Activated CD4-positive, alpha-beta T cell treated with anti-CD3 and anti-CD28 coated beads for 48 hours (primary cell): Measurements from ENCODE around the gene PHRF1.

Experiments used
- DNase-seq: peaks from one replicate; pipeline ENCODE4 v3.0.0-alpha.2; 2020

The PHRF1 gene

GRCh38 chr11:575313-575995 lies 816 bp upstream of the PHRF1 start:
- DNase-seq, result no peak

- DNase-seq, result no peak
Observed at GRCh38 chr11:576811-577610, 741 bp downstream of the PHRF1 start.

GRCh38 chr11:577611-577894 lies 1.3 kb downstream of the PHRF1 start:
- no peak for DNase-seq

GRCh38 chr11:578276-579035 lies 2.2 kb downstream of the PHRF1 start:
- DNase-seq, result no peak

GRCh38 chr11:579830-580601 lies 3.7 kb downstream of the PHRF1 start:
- DNase-seq, result no peak

- no peak for DNase-seq
Observed at GRCh38 chr11:581342-581741, 5.1 kb downstream of the PHRF1 start.

- no peak for DNase-seq
Observed at GRCh38 chr11:581752-582151, 5.5 kb downstream of the PHRF1 start.

DNA sequence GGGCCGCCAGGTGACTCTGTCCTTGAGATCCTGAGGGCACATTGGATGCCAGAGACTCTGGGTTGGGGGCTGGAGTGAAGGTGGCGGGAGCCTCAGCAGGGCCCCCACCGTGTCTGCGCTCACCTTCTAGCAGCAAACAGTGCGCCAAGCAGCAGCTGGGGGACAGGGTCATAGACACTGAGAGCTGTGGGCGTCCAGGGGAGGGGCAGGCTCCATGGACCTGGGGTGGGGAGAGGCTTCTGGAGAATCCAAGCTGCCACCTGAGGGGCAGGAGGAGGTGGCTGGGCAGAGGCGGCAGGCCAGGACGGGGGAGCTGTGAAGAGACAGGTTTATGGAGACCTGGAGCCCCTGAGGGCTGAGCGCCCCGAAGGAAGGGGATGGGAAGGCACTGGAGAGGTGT lies 8.0 kb downstream of the PHRF1 start:
- no peak for DNase-seq

GRCh38 chr11:586376-587316 lies 10.4 kb downstream of the PHRF1 start:
- no peak for DNase-seq

GRCh38 chr11:587546-587945 lies 11.3 kb downstream of the PHRF1 start:
- no peak for DNase-seq

GRCh38 chr11:587978-588380 lies 11.7 kb downstream of the PHRF1 start:
- peak; percentile 83 for DNase-seq

DNA sequence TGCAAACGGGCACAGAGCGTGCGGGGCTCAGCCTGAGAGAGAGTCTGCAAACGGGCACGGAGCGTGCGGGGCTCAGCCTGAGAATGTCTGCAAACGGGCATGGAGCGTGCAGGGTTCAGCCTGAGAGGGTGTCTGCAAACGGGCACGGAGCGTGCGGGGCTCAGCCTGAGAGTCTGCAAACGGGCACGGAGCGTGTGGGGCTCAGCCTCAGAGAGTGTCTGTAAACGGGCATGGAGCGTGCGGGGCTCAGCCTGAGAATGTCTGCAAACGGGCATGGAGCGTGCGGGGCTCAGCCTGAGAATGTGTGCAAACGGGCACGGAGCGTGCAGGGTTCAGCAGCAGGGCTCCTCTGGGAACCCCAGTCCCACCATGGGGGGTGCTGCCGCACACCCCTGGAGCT lies 13.5 kb downstream of the PHRF1 start:
- no peak for DNase-seq

DNA sequence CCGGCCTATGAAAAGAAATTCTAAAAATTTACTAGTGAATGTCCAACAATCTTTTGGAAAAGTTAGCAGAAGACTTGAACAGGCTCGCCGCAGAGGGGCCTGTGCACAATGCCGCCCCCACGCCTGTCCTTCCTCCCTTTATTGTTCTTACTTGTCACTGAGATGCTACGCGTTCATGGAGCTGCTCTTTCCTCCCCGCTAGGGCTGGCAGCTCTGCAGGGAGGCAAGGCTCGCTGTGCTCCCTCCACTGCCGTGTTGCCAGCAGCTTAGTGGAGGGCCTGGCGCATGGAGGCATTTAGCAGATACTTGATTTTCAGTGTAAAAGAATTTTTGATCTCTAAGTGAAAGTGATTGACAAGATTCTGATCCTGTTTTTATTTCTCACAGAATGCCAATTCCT lies 14.7 kb downstream of the PHRF1 start:
- DNase-seq, result no peak

GRCh38 chr11:592501-592900 lies 16.2 kb downstream of the PHRF1 start:
- no peak for DNase-seq

DNA sequence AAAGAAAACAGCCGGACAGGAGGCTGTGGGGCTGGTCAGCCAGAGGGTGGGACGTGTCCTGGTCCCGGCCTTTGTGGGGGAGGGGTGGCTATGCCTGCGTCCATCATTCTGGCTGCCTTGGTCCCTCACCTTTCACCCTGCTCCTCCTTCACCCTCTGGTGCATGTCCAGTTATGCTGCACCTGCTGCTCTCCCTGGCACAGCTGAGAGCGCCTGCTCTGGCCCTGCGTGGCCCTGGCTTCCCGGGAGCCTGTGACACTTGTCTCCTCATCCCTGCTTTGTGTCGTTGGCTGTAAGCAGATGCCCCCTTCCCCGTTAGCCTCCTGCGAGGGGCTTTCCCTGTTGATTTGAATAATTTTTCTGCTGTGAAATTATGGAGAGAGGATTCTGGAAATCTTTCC lies 16.6 kb downstream of the PHRF1 start:
- no peak for DNase-seq

DNA sequence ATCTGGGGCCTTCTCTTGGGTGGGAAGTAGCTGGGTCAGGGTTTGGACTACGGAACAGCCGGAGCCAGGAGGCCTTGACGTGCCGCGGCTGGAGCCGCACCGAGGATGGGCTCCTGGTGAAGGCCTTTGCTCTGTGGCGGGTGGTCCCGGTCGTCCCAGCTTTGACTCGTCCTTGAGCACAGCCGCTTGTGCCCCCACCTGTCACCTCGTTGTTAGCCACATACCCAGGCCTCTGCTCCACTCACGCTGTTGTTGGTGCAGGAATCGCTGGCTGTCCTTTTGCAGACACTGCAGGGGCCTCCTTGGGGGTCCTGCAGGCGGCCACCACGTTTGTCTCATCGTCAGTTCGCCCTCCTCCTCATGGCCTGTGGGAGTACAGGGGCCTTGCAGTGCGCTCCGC lies 17.1 kb downstream of the PHRF1 start:
- DNase-seq, result no peak

DNA sequence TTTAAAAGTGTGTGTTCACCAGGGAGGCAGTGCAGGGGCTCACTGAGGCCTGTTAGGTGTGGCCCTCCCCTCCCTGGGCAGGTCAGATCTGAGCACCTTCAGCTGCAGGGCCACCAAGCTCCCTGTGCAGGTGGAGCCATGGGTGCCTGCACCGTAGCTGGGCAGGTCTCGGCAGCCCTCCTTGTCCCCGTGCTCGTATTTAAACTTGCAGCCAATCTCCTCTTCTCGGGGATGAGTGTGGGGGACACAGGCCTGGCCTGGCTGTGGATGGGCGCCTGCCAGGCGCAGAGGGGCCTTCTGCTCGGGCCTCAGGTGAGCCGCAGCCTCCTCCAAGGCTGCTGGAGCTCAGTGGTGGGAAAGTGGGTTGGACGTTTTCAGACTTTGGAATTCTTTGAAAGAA lies 19.1 kb downstream of the PHRF1 start:
- no peak for DNase-seq

GRCh38 chr11:596374-596773 lies 20.1 kb downstream of the PHRF1 start:
- DNase-seq, result no peak

- no peak for DNase-seq
Observed at GRCh38 chr11:597166-597725, 21.0 kb downstream of the PHRF1 start.

- no peak for DNase-seq
Observed at GRCh38 chr11:598005-598680, 21.9 kb downstream of the PHRF1 start.

- DNase-seq, result no peak
Observed at GRCh38 chr11:601573-602245, 25.4 kb downstream of the PHRF1 start.
